ENCODE data around the gene ATP5F1B.
"Not testable (repeated sequence)": the region's sequence is repeated elsewhere in the genome, so short reads cannot be mapped to it uniquely, and the experiment has no call there.

The ATP5F1B gene

DNA sequence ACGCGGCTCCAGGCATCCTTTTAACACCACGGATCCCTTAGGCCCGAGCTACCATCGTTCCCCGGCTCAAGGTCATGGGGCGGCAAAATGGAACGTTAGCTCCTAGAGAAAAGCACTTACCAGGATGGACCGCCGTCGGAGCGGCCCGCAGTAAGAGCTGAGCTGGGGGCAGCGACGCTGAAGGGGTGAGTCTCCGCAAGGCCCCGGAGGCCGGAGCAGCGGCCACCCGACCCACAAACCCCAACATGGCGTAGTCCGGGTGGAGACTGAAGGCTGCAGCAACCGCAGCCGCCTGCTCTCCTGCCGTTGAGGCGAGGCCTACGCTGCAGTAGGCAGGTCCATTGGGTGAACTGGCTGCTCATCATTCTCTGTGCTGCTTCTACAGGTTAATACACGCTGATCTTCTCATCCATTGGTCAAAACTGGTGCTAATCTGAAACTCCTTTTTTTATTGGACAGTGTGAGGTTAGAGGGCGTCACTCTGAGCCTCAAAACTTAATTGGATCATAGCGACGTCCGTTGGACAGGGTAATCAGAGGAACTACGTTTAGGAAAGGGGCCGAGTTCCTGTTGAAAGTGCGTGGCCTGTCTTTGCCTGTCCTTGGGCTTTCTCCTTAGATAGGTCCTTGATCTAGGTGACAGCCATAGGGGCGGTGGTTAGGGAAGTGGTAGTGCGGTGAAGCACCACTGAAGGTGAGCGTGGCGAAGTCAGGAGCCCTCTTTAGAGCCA is at the start of gene ATP5F1B:
TSS of gene ATP5F1B (minus strand) at position 268 of the 730 bp plus-strand sequence. CDS start at position 247, 21 bp downstream.
- DNase-seq, result peak; percentile 98

DNA sequence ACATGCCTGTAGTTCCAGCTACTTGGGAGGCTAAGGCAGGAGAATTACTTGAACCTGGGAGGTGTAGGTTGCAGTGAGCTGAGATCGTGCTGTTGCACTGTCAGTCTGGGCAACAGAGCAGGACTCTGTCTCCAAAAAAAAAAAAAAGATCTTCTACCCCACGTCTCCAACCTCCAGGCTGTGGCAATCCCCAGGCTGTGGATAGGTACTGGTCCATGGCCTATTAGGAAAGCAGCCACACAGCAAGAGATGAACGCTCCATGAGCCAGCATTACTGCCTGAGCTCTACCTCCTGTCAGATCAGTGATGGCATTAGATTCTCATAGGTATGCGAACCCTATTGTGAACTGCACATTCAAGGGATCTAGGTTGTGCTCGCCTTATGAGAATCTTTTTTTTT is 48.4 kb upstream of the ATP5F1B start:
- DNase-seq, result no peak

DNA sequence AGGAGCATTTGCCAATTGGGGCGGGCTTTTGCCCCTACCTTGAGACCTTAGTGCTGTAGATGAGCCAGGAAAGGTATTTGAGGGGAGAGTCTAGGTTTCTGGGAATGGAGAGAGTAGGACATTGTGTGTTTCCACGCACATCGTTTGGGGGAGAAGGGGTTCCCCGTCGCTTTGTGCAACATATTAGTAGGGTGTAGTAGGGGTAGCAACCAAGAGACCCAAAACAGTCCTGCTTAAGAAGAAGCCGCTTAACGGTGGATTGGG is 43.0 kb upstream of the ATP5F1B start:
- no peak for DNase-seq

DNA sequence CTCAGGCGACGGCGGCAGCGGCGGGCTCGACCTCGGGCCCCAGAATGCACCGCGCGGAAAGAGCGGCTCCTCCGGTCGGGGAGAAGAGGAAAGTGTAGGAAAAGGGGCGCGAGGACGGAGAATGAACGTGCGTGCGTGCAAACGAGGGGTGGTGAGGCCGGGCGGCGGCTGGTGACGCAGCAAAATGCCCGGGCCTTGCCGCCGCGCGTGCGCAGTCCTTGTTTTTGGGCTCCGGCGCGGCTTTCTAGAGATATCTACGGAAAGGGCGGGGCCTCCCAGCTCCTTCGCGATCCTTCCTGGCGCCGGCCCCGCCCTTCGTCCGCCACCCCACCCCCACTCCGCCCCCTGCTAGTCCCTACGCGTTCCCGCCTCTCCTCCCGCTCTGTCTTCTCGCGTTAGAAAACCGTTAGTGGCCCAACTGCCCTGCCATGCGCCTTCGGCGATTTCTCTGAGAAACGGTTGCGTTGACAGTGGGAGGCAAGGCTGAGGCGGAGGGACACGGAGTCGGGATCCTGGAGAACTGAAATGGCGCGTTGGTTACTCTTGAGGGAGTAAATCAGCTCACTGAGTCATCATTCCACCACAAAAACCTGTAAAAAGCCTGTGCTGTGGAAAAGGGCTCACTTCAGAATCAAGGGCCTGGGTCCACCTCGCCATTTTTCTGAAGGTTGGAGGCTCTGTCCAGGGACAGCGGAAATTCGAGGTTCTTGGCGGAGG is 42.5 kb upstream of the ATP5F1B start, which contains the start of gene PTGES3:
TSS of gene PTGES3 (minus strand) at position 156 of the 717 bp plus-strand sequence. CDS start 285 bp downstream, outside the sequence.
- DNase-seq, result peak; percentile 99

DNA sequence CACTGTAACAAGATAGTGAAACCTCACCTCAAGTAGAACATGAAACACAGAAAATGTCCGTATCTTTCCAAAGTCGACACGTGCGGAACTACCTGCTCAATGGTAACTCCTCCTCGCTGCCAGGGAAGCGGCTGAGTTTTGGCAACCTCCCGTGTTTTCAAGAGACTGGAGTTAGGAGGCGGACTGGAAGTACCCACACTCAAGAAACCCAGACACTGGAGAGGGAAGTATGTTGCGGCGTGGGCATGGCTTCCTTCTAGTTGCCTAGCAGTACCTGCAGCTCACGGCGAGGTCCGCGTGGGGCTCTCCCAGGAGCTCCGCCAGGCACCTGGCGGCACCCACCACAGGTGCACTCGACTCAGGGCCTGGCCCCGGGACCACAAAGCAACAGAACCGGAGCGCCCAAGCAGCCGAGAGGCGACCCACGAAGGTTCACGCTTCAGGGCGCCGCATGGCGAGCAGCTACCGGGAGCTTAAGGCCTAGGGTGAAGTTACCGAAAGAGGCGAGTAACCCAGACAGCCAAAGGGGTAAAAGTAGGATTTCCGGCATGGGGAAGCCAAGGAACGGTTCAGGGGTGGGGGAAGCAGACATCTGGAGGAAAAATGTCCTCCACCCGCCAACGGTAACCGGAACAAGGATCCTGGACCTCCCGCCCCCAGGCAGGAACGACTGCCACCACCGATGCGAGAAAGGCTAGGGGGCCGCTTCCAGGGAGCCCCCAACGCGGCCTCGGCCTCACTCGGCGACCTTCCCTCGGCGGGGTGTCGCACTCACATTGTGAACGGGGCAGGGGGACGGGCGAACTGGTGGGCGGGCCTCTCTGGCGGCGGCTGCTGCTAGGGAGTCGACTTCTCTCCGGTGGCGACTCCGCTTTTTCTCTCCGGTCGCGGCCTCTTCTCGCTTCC is 41.7 kb upstream of the ATP5F1B start:
- DNase-seq, result peak; percentile 57

DNA sequence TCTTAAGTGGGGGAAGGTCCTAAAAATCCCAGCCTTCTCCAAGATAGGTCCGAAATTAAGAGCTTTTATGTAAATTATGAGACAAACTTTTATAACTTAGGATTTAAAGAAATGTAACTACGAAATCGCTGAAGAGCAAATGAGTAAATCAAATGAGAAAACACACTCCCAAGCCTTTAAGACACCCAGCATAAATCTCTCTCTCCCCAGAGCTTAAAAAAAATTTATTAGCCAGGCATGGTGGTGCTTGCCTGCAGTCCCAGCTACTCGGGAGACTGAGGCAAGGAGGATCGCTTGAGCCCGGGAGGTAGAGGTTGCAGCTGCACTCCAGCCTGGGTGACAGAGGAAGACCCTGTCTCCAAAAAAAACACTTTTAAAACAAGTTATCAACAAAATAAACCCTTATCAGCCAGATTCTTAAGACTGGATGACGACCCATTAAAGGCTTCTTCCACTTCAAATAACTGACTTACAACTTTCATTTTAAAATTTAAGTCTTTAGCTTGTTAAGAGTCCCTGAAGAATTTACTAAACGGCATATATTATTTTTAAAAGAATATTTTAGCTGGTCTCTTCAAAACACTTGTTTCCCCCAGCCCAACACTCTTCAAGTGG is 39.1 kb upstream of the ATP5F1B start:
- no peak for DNase-seq

DNA sequence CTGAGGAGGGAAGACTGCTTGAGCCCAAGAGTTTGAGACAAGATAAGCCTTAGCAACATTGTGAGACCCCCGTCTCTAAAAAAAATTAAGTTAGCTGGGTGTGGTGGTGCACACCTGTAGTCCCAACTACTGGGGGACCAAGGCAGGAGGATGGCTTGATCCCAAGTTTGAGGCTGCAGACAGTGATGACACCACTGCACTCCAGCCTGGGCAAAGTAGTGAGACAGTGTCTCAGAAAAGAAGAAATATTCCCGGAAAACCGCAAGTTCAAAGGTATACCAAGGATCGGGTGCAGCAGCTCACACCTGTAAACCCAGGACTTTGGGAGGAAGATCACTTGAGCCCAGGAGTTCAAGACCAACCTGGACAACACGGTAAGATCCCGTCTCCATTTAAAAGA is 36.5 kb upstream of the ATP5F1B start:
- no peak for DNase-seq

DNA sequence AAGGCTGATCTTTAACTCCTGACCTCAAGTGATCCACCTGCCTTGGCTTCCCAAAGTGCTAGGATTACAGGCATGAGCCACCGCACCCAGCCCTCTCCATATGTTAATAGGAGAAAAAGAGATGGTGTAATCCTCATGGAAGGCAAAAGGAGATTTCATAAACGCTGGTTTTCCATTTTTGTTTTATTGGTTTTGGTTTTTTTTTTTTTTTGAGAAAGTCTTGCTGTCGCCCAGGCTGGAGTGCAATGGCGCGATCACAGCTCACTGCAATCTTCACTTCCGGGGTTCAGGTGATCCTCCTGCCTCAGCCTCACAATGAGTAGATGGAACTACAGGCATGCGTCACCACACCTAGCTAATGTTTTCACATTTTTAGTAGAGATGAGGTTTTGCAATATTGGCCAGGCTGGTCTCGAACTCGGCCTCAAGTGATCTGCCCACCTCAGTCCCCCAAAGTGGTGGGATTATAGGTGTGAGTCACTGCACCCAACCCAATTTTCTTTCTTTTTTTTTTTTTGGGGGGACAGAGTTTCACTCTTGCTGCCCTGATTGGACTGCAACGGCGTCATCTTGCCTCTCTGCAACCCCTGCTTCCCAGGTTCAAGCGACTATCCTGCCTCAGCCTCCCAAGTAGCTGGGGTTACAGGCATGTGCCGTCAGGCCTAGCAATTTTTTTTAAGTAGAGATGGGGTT is 34.2 kb upstream of the ATP5F1B start:
- DNase-seq, result no peak

DNA sequence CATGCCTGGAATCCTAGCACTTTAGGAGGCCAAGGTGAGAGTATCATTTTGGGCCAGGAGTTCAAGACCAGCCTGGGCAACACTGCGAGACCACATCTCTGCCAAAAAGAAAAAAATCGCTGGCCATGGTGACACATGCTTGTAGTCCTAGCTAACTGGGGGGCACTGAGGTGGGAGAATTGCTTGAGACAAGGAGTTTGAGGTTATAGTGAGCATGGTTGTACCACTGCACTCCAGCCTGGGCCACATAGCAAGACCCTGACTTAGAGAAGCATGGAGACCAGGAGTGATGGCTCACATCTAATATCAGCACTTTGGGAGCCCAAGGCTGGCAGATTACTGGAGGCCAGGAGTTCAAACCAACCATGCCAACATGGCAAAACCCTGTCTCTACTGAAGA is 33.1 kb upstream of the ATP5F1B start:
- no peak for DNase-seq

DNA sequence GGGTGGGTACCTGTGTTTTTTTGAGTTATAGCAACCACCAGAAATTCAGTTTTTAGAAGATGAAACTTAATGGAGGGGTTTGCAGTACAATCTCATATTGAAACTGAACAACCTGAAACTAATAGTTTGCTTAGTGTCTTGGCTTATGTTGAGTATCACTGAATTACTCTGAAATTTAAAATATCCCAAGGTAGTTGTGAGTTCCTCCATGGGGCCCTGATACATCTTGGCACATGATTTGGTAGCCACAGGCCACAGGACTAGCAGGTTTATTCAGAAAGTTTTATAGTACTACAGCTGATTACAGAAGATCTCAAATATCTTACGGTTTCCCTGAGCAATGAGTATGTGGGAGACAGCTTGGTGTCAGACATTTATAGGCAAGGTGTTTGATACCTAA is 31.9 kb upstream of the ATP5F1B start:
- DNase-seq, result peak; percentile 55

DNA sequence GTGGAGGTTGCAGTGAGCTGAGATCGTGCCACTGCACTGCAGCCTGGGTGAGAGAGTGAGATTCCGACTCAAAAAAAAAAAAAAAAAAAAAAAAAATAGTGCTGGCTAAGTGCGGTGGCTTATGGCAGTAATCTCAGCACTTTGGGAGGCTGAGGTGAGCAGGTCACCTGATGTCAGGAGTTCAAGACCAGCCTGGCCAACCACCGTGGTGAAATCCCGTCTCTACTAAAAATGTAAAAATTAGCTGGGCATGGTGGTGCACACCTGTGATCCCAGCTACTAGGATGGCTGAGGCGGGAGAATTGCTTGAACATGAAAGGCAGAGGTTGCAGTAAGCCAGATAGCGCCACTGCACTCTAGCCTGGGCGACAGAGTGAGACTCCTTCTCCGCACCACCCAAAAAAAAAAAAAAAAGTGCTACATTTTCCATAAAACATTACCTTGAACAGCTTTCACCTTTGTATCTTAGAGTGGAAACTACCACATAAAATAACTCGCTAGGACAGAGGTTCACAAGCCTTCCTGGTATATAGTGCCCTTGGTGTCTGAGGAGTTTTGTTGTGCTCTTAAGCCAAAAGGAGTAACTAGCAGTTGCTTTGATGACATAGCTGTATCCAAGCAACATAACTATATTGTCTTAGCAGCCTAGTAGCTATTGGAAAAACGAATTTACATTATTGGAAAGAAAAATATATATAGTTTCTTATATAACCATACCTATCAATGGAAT is 31.2 kb upstream of the ATP5F1B start:
- no peak for DNase-seq

DNA sequence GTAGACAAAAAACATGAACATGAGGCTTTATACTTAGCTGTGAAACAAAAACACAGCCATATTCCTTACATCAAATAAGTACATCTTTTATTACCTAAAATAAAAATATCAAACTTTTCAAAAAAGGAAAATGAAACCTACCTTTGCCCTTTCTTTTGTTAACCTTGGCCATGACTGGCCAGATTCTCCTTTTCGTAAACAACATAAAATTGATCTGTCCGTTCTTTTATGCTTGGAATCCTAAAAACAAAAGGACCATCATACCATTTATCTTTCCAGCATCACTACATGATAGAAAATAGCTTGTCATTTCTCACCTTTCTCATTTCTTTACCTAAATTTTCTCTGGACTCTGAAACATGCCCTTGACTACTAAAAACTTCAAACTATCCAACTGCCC is 25.8 kb upstream of the ATP5F1B start:
- DNase-seq, result no peak

DNA sequence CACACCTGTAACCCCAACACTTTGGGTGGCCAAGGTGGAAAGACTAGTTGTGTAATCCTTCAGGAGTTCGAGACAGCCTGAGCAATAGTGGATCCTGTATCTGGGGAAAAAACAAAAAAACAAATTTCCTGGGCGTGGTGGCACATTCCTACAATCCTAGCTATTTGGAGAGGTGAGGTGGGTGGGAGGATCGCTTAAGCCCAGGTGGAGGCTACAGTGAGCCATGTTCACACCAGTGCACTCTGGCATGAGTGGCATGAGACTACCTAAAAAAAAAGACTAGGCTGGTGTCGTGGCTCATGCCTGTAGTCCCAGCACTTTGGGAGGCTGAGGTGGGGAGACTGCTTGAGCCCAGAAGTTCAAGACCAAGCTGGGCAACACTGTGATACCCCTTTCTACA is 25.1 kb upstream of the ATP5F1B start:
- DNase-seq, result no peak

DNA sequence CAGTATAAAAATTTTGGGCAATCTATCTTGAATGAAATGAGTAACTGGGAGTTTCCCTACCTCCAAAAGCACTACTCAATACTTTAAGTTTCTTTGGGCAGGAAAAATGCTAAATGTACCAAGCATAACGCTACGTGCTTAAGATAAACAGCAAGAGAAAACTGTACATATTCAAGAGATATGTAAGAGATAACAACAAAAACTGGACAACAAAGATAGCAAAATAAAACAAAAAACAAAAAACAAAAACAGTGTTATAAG is 22.3 kb upstream of the ATP5F1B start:
- DNase-seq, result no peak

DNA sequence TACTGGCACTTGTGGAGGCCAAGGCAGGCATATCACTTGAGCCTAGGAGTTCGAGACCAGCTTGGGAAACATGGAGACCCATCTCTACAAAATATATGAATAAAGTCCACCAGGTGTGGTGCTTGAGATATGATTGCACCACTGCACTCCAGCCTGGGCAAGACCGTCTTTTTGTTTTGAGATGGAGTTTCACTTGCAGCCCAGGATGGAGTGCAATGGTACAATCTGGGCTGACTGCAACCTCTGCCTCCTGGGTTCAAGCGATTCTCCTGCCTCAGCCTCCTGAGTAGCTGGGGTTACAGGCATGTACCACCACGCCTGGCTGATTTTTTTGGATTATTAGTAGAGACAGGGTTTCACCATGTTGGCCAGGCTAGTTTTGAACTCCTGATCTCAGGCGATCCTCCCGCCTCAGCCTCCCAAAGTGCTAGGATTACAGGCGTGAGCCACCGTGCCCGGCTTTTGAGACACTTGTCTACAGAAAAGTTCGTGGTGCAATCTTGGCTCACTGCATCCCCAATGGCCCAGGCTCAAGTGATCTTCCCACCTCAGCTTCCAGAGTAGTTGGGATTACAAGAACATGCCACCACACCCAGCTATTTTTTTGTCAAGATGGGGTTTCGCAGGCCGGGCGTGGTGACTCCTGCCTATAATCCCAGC is 16.3 kb upstream of the ATP5F1B start:
- DNase-seq, result no peak

DNA sequence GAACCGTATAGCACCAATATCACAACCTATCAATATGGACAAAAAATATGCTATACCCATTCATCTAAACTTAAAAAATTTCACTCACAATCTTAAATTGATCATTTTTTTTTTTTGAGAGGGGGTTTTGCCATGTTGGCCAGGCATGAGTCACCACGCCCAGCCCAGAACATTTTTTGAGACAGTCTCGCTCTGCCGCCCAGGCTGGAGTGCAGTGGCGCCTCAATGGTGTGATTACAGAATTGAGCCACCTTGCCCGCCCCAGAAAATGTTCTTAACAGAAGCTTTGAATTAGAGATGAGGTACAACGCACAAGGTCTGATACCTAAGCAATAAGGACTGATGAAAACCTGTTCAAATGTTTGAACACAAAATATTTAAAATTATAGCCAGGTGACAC is 15.8 kb upstream of the ATP5F1B start:
- no peak for DNase-seq

DNA sequence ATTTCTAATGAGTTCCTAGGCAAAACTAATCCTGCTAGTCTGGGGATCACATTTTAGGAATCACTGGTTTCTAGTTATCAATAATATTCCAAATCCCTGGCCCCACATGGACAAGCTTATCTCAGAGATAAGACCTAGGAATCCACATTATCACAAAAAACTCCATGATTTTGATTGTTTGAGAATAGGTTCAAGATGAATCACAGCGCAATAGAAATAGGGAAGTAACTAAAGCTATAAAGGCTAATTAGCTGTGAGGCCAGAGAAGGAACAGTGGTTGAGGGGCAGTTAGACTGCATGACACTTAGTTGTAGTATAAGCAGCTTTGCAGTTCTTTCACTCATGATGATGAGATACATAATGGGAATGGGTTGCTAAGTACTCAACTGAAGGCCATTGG is 13.1 kb upstream of the ATP5F1B start:
- DNase-seq, result no peak

DNA sequence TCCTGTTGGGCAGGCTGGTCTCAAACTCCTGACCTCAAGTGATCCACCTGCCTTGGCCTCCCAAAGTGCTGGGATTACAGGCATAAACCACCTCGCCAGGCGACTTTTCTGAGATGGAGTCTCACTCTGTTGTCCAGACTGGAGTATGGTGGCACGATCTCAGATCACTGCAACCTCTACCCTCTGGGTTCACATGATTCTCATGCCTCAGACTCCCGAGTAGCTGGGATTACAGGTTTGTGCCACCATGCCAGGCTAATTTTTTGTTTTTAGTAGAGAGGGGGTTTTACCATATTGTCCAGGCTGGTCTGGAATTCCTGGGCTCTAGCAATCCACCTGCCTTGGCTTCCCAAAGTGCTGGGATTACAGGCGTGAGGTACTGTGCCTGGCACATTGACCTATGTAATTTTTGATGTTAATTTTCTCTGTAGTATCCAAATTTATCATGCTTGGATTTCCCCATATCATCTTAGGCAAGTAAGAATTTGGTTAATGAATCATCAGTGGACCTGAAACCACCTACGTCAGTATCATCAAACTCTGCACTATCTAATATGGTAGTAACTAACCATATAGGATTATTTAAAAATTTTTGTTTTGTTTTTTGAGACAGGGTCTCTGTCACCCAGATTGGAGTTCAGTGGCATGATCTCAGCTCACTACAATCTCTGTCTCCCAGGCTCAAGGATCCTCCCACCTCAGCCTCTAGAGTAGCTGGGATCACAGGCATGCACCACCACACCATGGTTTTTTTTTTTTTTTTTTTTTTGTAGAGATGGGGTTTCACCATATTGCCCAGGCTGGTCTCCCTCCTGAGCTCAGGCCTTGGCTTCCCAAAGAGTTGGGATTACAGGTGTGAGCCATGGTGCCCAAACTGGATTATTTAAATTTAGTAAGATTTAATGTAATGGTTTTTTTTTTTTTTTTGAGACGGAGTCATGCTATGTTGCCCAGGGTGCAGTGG is 11.9 kb upstream of the ATP5F1B start:
- peak; percentile 48 for DNase-seq

DNA sequence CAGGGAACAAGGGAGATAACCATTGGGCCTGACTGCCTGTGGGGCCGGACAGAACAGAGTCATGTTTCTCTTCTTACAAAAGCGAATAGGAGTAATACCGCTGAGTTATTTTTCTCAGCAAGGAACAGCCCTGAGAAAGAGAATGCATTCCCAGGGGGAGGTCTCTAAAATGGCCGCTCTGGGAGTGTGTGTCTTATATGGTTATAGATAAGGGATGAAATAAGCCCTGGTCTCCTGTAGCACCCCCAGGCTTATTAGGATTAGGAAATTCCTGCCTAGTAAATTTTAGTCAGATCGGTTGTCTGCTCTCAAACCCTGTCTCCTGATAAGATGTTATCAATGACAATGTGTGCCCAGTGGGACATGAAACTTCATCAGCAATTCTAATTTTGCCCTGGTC is 8.0 kb upstream of the ATP5F1B start:
- not testable (repeated sequence) for DNase-seq

DNA sequence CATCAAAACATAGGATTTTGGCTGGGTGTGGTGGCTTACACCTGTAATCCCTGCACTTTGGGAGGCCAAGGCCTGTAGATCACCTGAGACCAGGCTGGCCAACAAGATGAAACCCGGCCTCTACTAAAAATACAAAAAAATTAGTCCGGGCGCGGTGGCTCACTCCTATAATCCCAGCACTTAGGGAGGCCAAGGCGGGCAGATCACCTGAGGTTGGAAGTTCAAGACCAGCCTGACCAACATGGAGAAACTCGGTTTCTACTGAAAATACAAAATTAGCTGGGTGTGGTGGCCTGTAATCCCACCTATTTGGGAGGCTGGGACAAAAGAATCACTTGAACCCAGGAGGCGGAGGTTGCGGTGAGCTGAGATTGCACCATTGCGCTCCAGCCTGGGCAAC is 2.2 kb upstream of the ATP5F1B start:
- DNase-seq, result not testable (repeated sequence)
